Measurements from ENCODE around the gene ADSS1. TPM values are rescaled to one million over a fixed set of nuclear protein-coding genes. Genes with fewer than 3 reads are reported as not detected.

ADSS1 gene
- total RNA-seq, 1 experiment from 2014 or later = 9.9 TPM

- ATAC-seq (no peak), DNase-seq (ENCODE audit: low read depth, low spot score) (no peak)
- RAD21 ChIA-PET (ENCODE audit: low non-redundant PET in 1 of 2, low total read pairs in 2 of 2, uncharacterized antibody in 2 of 2, unreplicated experiment in 2 of 2) = no interaction called here
- TF ChIP-seq SRF (IDR thresholded peaks at IDR 0.05; ENCODE audit: low read depth) (no peak), CEBPB (IDR thresholded peaks at IDR 0.05; ENCODE audit: low read depth) (no peak), EZH2phosphoT487 (IDR thresholded peaks at IDR 0.05; ENCODE audit: borderline replicate concordance) (no peak), FOSL1 (IDR thresholded peaks at IDR 0.05; ENCODE audit: low read depth) (no peak), POLR2A (IDR thresholded peaks at IDR 0.05; ENCODE audit: borderline replicate concordance, extremely low read depth, insufficient read depth, insufficient read length) (no peak)
- TF ChIP-seq, protein P1, sequence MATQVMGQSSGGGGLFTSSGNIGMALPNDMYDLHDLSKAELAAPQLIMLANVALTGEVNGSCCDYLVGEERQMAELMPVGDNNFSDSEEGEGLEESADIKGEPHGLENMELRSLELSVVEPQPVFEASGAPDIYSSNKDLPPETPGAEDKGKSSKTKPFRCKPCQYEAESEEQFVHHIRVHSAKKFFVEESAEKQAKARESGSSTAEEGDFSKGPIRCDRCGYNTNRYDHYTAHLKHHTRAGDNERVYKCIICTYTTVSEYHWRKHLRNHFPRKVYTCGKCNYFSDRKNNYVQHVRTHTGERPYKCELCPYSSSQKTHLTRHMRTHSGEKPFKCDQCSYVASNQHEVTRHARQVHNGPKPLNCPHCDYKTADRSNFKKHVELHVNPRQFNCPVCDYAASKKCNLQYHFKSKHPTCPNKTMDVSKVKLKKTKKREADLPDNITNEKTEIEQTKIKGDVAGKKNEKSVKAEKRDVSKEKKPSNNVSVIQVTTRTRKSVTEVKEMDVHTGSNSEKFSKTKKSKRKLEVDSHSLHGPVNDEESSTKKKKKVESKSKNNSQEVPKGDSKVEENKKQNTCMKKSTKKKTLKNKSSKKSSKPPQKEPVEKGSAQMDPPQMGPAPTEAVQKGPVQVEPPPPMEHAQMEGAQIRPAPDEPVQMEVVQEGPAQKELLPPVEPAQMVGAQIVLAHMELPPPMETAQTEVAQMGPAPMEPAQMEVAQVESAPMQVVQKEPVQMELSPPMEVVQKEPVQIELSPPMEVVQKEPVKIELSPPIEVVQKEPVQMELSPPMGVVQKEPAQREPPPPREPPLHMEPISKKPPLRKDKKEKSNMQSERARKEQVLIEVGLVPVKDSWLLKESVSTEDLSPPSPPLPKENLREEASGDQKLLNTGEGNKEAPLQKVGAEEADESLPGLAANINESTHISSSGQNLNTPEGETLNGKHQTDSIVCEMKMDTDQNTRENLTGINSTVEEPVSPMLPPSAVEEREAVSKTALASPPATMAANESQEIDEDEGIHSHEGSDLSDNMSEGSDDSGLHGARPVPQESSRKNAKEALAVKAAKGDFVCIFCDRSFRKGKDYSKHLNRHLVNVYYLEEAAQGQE (IDR thresholded peaks at IDR 0.05; ENCODE audit: low read depth) = no peak
- TF ChIP-seq, protein P2, sequence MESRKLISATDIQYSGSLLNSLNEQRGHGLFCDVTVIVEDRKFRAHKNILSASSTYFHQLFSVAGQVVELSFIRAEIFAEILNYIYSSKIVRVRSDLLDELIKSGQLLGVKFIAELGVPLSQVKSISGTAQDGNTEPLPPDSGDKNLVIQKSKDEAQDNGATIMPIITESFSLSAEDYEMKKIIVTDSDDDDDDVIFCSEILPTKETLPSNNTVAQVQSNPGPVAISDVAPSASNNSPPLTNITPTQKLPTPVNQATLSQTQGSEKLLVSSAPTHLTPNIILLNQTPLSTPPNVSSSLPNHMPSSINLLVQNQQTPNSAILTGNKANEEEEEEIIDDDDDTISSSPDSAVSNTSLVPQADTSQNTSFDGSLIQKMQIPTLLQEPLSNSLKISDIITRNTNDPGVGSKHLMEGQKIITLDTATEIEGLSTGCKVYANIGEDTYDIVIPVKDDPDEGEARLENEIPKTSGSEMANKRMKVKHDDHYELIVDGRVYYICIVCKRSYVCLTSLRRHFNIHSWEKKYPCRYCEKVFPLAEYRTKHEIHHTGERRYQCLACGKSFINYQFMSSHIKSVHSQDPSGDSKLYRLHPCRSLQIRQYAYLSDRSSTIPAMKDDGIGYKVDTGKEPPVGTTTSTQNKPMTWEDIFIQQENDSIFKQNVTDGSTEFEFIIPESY (IDR thresholded peaks at IDR 0.05; ENCODE audit: extremely low read depth, insufficient replicate concordance, low read length) = no peak
- CTCF ChIA-PET = no interaction called here
- no peaks in the 10 kb centered on the region for H3K9me2 ChIP-seq (ENCODE audit: insufficient read depth)
- POLR2A ChIA-PET = no interaction called here
- peaks cover 14% of the 10 kb centered on the region for H3K79me2 ChIP-seq (ENCODE audit: insufficient read depth, low read length)
- no peak overlapping the region for H3K4me2 ChIP-seq (ENCODE audit: low read length)
- H3K4me1 ChIP-seq (ENCODE audit: control insufficient read depth in 1 of 2, insufficient read depth in 2 of 2, low read length in 2 of 2) = peaks cover 0 to 10% of the 10 kb centered on the region in 2 experiments; a peak in 2 of 4 replicates
- no peak overlapping the region for H3K4me3 ChIP-seq (replicated peaks in 1 of 2; ENCODE audit: low read depth in 1 of 2, low read length in 2 of 2)
- H4K20me1 ChIP-seq (ENCODE audit: insufficient read depth) = no peaks in the 10 kb centered on the region
- no peak overlapping the region for H2AFZ ChIP-seq (ENCODE audit: low read depth, low read length, poor library complexity, severe bottlenecking)
- intact Hi-C loops (cut with micrococcal nuclease) = no loop called here
- no peak overlapping the region for H3K27ac ChIP-seq (ENCODE audit: low read depth, low read length)
- no TSS peak for BruUV-seq (replicated peaks)
- H3K27me3 ChIP-seq (ENCODE audit: insufficient read depth, low read length) = no peaks in the 10 kb centered on the region
- H3K9ac ChIP-seq (ENCODE audit: low read length) = no peak overlapping the region
- H3K36me3 ChIP-seq (ENCODE audit: control insufficient read depth in 1 of 2, insufficient read depth in 2 of 2, low read length in 2 of 2) = peaks cover 15 to 21% of the 10 kb centered on the region in 2 experiments; a peak in 3 of 4 replicates
- H3K9me3 ChIP-seq (ENCODE audit: control insufficient read depth in 1 of 2, insufficient read depth in 1 of 2, low read depth in 1 of 2, low read length in 2 of 2) = no peaks in the 10 kb centered on the region
Measured at GRCh38 chr14:104704252-104704651, 19.8 kb upstream of the ADSS1 start.
